SK-N-SH (cell line): ENCODE data around the gene GPR89B. TPM values are rescaled to one million over a fixed set of nuclear protein-coding genes. Genes with fewer than 3 reads are reported as not detected.

Experiments
- CTCF ChIA-PET: fragments of 300-600, 350-600 bp; formaldehyde crosslinking; extraction: SDS; loops from one replicate; lab custom pipeline; 2021; lab: Yijun Ruan, JAX
- POLR2A ChIA-PET: fragments of 350-600 bp; sonication (Branson Sonifier 250); formaldehyde crosslinking; extraction: SDS; loops from one replicate; lab custom pipeline; 2020; ENCODE audit warnings: antibody characterized with exemption, inconsistent platforms; lab: Yijun Ruan, JAX
- DNase-seq: peaks from one replicate; pipeline ENCODE4 v3.0.0; 2012
- H2AFZ ChIP-seq: fragments of 200-600 bp; sonication (generic); 2 replicates; pipeline ENCODE4 v1.8.1; 2016; ENCODE audit warnings: antibody characterized with exemption, mild to moderate bottlenecking, low read depth
- H3F3A ChIP-seq: fragments of 200-600 bp; sonication (generic); replicated peaks from 2 replicates; pipeline ENCODE3; 2016; ENCODE audit warnings: antibody characterized with exemption, mild to moderate bottlenecking; ENCODE audit not compliant: insufficient read depth
- H3K27ac ChIP-seq, 2 experiments: fragments of 200-500 bp in 1 of 2; fragments of 200-600 bp in 1 of 2; sonication (Bioruptor generic) in 1 of 2; sonication (generic), shearing (Covaris generic) in 1 of 2; 2 replicates each; pipeline versions ENCODE4 v1.5.1 to v1.6.1; 2014 to 2016; ENCODE audit warnings: low read depth in 2 of 2, inconsistent platforms in 1 of 2, low read length in 1 of 2, mild to moderate bottlenecking in 1 of 2, mixed read lengths in 1 of 2
- H3K27me3 ChIP-seq: fragments of 200-600 bp; sonication (generic), shearing (Covaris generic); 2 replicates; pipeline ENCODE4 v1.6.1; 2016; ENCODE audit warnings: mixed run types; ENCODE audit not compliant: insufficient read depth
- H3K36me3 ChIP-seq, 2 experiments: fragments of 200-500 bp in 1 of 2; fragments of 200-600 bp in 1 of 2; sonication (Bioruptor generic) in 1 of 2; sonication (generic) in 1 of 2; replicated peaks in 1 of 2; 2 replicates each; pipeline versions ENCODE3 to v1.5.1; 2014 to 2016; ENCODE audit warnings: low read length in 1 of 2, mild to moderate bottlenecking in 1 of 2; ENCODE audit not compliant: insufficient read depth in 2 of 2, control insufficient read depth in 1 of 2
- H3K4me1 ChIP-seq, 2 experiments: fragments of 200-500 bp in 1 of 2; fragments of 200-600 bp in 1 of 2; sonication (Bioruptor generic) in 1 of 2; sonication (generic), shearing (Covaris generic) in 1 of 2; 2 replicates each; pipeline versions ENCODE4 v1.5.1 to v1.6.1; 2014 to 2016; ENCODE audit warnings: low read depth in 1 of 2, low read length in 1 of 2, mixed run types in 1 of 2; ENCODE audit not compliant: insufficient read depth in 2 of 2, control insufficient read depth in 1 of 2
- H3K4me2 ChIP-seq: fragments of 200-600 bp; sonication (generic), shearing (Covaris generic); 2 replicates; pipeline ENCODE4 v1.6.1; 2017; ENCODE audit warnings: mixed run types
- H3K4me3 ChIP-seq, 2 experiments: fragments of 200-500 bp in 1 of 2; fragments of 200-600 bp in 1 of 2; sonication (Bioruptor generic) in 1 of 2; sonication (generic), shearing (Covaris generic) in 1 of 2; 2 replicates each; pipeline versions ENCODE4 v1.5.1 to v1.8.1; 2014 to 2016; ENCODE audit warnings: low read depth in 2 of 2, inconsistent platforms in 1 of 2, low read length in 1 of 2, mild to moderate bottlenecking in 1 of 2, mixed read lengths in 1 of 2, moderate library complexity in 1 of 2
- H3K79me2 ChIP-seq: fragments of 200-600 bp; sonication (generic); 2 replicates; pipeline ENCODE4 v1.8.1; 2017; ENCODE audit warnings: mild to moderate bottlenecking; ENCODE audit not compliant: insufficient read depth
- H3K9ac ChIP-seq: fragments of 200-600 bp; sonication (generic); 2 replicates; pipeline ENCODE4 v1.6.1; 2017; ENCODE audit warnings: mixed run types
- H3K9me2 ChIP-seq: fragments of 200-600 bp; sonication (generic); 2 replicates; pipeline ENCODE4 v1.6.1; 2017; ENCODE audit warnings: mixed run types
- H3K9me3 ChIP-seq: fragments of 200-600 bp; sonication (generic); 2 replicates; pipeline ENCODE4 v1.6.1; 2017; ENCODE audit warnings: mixed run types, mild to moderate bottlenecking, moderate library complexity
- H4K20me1 ChIP-seq: fragments of 200-600 bp; sonication (generic); 2 replicates; pipeline ENCODE4 v1.6.1; 2017; ENCODE audit warnings: mild to moderate bottlenecking, mixed run types; ENCODE audit not compliant: insufficient read depth
- ELF1 ChIP-seq: IDR thresholded peaks from 2 replicates; pipeline ENCODE4 v1.4.0; 2012
- EZH2phosphoT487 ChIP-seq: fragments of 200-600 bp; sonication (generic); IDR thresholded peaks from 2 replicates; pipeline ENCODE4 v1.6.1; 2017; ENCODE audit warnings: low read depth, mixed run types, mild to moderate bottlenecking, antibody characterized with exemption, moderate library complexity, borderline replicate concordance
- FOSL2 ChIP-seq: IDR thresholded peaks from 2 replicates; pipeline ENCODE4 v1.4.0; 2012; ENCODE audit warnings: low read depth, mild to moderate bottlenecking, moderate library complexity, borderline replicate concordance
- GATA2 ChIP-seq: sonication (generic); formaldehyde crosslinking; IDR thresholded peaks from 2 replicates; pipeline ENCODE4 v1.5.0; 2020; ENCODE audit warnings: mild to moderate bottlenecking, missing genetic modification reagents
- IRF3 ChIP-seq: fragments of 150-350 bp; IDR thresholded peaks from 2 replicates; pipeline ENCODE4 v1.6.1; 2016; ENCODE audit warnings: mild to moderate bottlenecking, low read depth, low read length
- JUND ChIP-seq: IDR thresholded peaks from 2 replicates; pipeline ENCODE4 v1.4.0; 2012
- MEF2A ChIP-seq: IDR thresholded peaks from 2 replicates; pipeline ENCODE4 v1.4.0; 2012; ENCODE audit warnings: low read depth, borderline replicate concordance
- MXI1 ChIP-seq: IDR thresholded peaks from 2 replicates; pipeline ENCODE4 v1.6.1; 2012; ENCODE audit warnings: mild to moderate bottlenecking, low read depth, low read length, improper control_type of control experiment
- POLR2AphosphoS5 ChIP-seq: IDR thresholded peaks from 2 replicates; pipeline ENCODE4 v1.6.1; 2012; ENCODE audit warnings: low read depth, low read length
- RAD21 ChIP-seq: IDR thresholded peaks from 2 replicates; pipeline ENCODE4 v1.6.1; 2012; ENCODE audit warnings: mild to moderate bottlenecking, low read length
- RFX5 ChIP-seq: IDR thresholded peaks from 2 replicates; pipeline ENCODE4 v1.6.1; 2012; ENCODE audit warnings: mild to moderate bottlenecking, improper control_type of control experiment, low read length
- RXRA ChIP-seq: IDR thresholded peaks from 2 replicates; pipeline ENCODE4 v1.4.0; 2012; ENCODE audit warnings: low read depth, mild to moderate bottlenecking, borderline replicate concordance
- SMC3 ChIP-seq: IDR thresholded peaks from 2 replicates; pipeline ENCODE4 v1.6.1; 2012; ENCODE audit warnings: low read depth, low read length, improper control_type of control experiment
- TCF12 ChIP-seq: IDR thresholded peaks from 2 replicates; pipeline ENCODE4 v1.4.0; 2012
- USF2 ChIP-seq: fragments of 150-350 bp; IDR thresholded peaks from 2 replicates; pipeline ENCODE4 v1.6.1; 2017; ENCODE audit warnings: antibody characterized with exemption, low read length, low read depth, borderline replicate concordance
- WGBS: methylation state at CpG from one replicate; pipeline ENCODE4 v1.1.6; 2017; ENCODE audit warnings: low lambda C conversion rate; 5-methylcytosine and 5-hydroxymethylcytosine counted together
- polyA plus RNA-seq, 3 experiments: library from polyadenylated mRNA; depleted of rRNA; stranded (reverse); fragments of >200 nt; gene quantifications; 2 replicates each; pipeline ENCODE4 v1.2.3, GENCODE V29; 2012
- TF ChIP-seq, protein P1 (sequence below): IDR thresholded peaks from 2 replicates; pipeline ENCODE4; 2012
- TF ChIP-seq, protein P2 (sequence below): IDR thresholded peaks from 2 replicates; pipeline ENCODE4 v1.4.0; 2012; ENCODE audit warnings: low read depth, borderline replicate concordance
- TF ChIP-seq, protein P3 (sequence below): fragments of 200-600 bp; sonication (generic); IDR thresholded peaks from 2 replicates; pipeline ENCODE4 v1.6.1; 2017; ENCODE audit warnings: antibody characterized with exemption, mild to moderate bottlenecking, moderate library complexity

Gene GPR89B
- polyA plus RNA-seq, 1 of the 3 experiments (the other 2 are of a cell fraction) = 6.4 TPM

- TF ChIP-seq USF2 (no peak), MEF2A (no peak)
- TF ChIP-seq, protein P1, sequence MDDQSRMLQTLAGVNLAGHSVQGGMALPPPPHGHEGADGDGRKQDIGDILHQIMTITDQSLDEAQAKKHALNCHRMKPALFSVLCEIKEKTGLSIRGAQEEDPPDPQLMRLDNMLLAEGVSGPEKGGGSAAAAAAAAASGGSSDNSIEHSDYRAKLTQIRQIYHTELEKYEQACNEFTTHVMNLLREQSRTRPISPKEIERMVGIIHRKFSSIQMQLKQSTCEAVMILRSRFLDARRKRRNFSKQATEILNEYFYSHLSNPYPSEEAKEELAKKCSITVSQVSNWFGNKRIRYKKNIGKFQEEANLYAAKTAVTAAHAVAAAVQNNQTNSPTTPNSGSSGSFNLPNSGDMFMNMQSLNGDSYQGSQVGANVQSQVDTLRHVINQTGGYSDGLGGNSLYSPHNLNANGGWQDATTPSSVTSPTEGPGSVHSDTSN = no peak
- TF ChIP-seq, protein P2, sequence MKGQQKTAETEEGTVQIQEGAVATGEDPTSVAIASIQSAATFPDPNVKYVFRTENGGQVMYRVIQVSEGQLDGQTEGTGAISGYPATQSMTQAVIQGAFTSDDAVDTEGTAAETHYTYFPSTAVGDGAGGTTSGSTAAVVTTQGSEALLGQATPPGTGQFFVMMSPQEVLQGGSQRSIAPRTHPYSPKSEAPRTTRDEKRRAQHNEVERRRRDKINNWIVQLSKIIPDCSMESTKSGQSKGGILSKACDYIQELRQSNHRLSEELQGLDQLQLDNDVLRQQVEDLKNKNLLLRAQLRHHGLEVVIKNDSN = no peak
Observed at GRCh38 chr1:147892216-147892615, 36.0 kb upstream of the GPR89B start (continued).

- H3K9me3 ChIP-seq = no peaks in the 10 kb centered on the region
- H3K9me2 ChIP-seq = no peaks in the 10 kb centered on the region
- WGBS = 52% methylated on average over 1 of the region's 1 CpG
- no peak overlapping the region for H3K27ac ChIP-seq
- no peaks in the 10 kb centered on the region for H4K20me1 ChIP-seq
- peak; percentile 49 for DNase-seq
- no peak overlapping the region; a peak in 1 of 4 replicates for H3K4me3 ChIP-seq
- H3K4me2 ChIP-seq = no peak overlapping the region
- TF ChIP-seq ELF1 (no peak), JUND (no peak), SMC3 (peak; percentile 60), MXI1 (no peak), POLR2AphosphoS5 (no peak), EZH2phosphoT487 (no peak), GATA2 (CRISPR knock-in tag) (no peak), RFX5 (no peak), TCF12 (no peak), RXRA (no peak), FOSL2 (no peak), IRF3 (no peak), RAD21 (peak; percentile 84)
- TF ChIP-seq, protein P3, sequence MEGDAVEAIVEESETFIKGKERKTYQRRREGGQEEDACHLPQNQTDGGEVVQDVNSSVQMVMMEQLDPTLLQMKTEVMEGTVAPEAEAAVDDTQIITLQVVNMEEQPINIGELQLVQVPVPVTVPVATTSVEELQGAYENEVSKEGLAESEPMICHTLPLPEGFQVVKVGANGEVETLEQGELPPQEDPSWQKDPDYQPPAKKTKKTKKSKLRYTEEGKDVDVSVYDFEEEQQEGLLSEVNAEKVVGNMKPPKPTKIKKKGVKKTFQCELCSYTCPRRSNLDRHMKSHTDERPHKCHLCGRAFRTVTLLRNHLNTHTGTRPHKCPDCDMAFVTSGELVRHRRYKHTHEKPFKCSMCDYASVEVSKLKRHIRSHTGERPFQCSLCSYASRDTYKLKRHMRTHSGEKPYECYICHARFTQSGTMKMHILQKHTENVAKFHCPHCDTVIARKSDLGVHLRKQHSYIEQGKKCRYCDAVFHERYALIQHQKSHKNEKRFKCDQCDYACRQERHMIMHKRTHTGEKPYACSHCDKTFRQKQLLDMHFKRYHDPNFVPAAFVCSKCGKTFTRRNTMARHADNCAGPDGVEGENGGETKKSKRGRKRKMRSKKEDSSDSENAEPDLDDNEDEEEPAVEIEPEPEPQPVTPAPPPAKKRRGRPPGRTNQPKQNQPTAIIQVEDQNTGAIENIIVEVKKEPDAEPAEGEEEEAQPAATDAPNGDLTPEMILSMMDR = peak; percentile 98
- TF ChIP-seq, protein P2 = no peak
- TF ChIP-seq, all 33 proteins: peak for 3
- Histone ChIP-seq H3K4me1 (peaks cover 0 to 9% of the 10 kb centered on the region in 2 experiments; a peak in 1 of 4 replicates), H3K9ac (no peak overlapping the region), H2AFZ (no peak overlapping the region), H3K27me3 (no peaks in the 10 kb centered on the region), H3F3A (no peaks in the 10 kb centered on the region), H3K36me3 (no peaks in the 10 kb centered on the region), H3K79me2 (no peaks in the 10 kb centered on the region)
- ChIA-PET POLR2A (no interaction called here), CTCF (interaction anchor here (0.6 to 3.7 kb wide), 44 partner anchors 8 to 619 kb away, joined by 3 to 59 read pairs (median 4); partner anchors contain the start of gene GJA8)
Observed at GRCh38 chr1:147892731-147893214, 35.4 kb upstream of the GPR89B start.
